PC-9 (cell line): ENCODE data around the gene ADAM23. TPM values are rescaled to one million over a fixed set of nuclear protein-coding genes. Genes with fewer than 3 reads are reported as not detected.

ENCODE experiments used
- BruUV-seq: library from RNA; stranded (reverse); fragments of 400-500 nt; replicated peaks from 2 replicates; lab custom pipeline; 2021; lab: Mats Ljungman, UMichigan
- CTCF ChIA-PET: fragments of 300-600 bp; sonication (Branson Sonifier 250); formaldehyde crosslinking; loops from one replicate; lab custom pipeline; 2022; ENCODE audit warnings: antibody characterized with exemption; lab: Charles Lee
- POLR2A ChIA-PET: fragments of 300-600 bp; sonication (Branson Sonifier 250); formaldehyde crosslinking; loops from one replicate; lab custom pipeline; 2022; ENCODE audit warnings: antibody characterized with exemption; ENCODE audit not compliant: unreplicated experiment; lab: Charles Lee
- DNase-seq, 2 experiments: peaks; one replicate each; pipeline versions ENCODE4 v3.0.0 to v3.0.0-alpha.2; 2015 to 2022; ENCODE audit warnings: mixed read lengths in 1 of 2
- H2AFZ ChIP-seq: fragments of 200-600 bp; sonication (generic); 2 replicates; pipeline ENCODE4 v1.8.1; 2017; ENCODE audit warnings: antibody characterized with exemption
- H3F3A ChIP-seq: fragments of 200-600 bp; sonication (generic); 2 replicates; pipeline ENCODE4 v1.8.1; 2017; ENCODE audit warnings: antibody characterized with exemption, mild to moderate bottlenecking, low read depth; ENCODE audit not compliant: insufficient read depth
- H3K27ac ChIP-seq: fragments of 200-600 bp; sonication (generic); 2 replicates; pipeline ENCODE4 v1.6.1; 2016; ENCODE audit warnings: mixed run types
- H3K27me3 ChIP-seq: fragments of 200-600 bp; sonication (generic); 2 replicates; pipeline ENCODE4 v1.6.1; 2016; ENCODE audit warnings: low read depth, mixed run types; ENCODE audit not compliant: insufficient read depth
- H3K36me3 ChIP-seq: fragments of 200-600 bp; sonication (generic); 2 replicates; pipeline ENCODE4 v1.6.1; 2016; ENCODE audit warnings: low read depth, mixed run types
- H3K4me1 ChIP-seq: fragments of 200-600 bp; sonication (generic); replicated peaks from 2 replicates; pipeline ENCODE4 v1.6.1; 2016; ENCODE audit warnings: mixed run types; ENCODE audit not compliant: insufficient read depth
- H3K4me2 ChIP-seq: fragments of 200-600 bp; sonication (generic); 2 replicates; pipeline ENCODE4 v1.6.1; 2017; ENCODE audit warnings: mixed run types
- H3K4me3 ChIP-seq: fragments of 200-600 bp; sonication (generic); 2 replicates; pipeline ENCODE4 v1.6.1; 2016; ENCODE audit warnings: mixed run types
- H3K79me2 ChIP-seq: fragments of 200-600 bp; sonication (generic); 2 replicates; pipeline ENCODE4 v1.6.1; 2017; ENCODE audit warnings: low read depth, mixed run types
- H3K9me2 ChIP-seq: fragments of 200-600 bp; sonication (generic); 2 replicates; pipeline ENCODE4 v1.8.1; 2017; ENCODE audit warnings: mild to moderate bottlenecking; ENCODE audit not compliant: insufficient read depth
- H3K9me3 ChIP-seq: fragments of 200-600 bp; sonication (generic); 2 replicates; pipeline ENCODE4 v1.8.1; 2016; ENCODE audit warnings: low read depth; ENCODE audit not compliant: insufficient read depth
- H4K20me1 ChIP-seq: fragments of 200-600 bp; sonication (generic); 2 replicates; pipeline ENCODE4 v1.8.1; 2017; ENCODE audit not compliant: insufficient read depth
- CTCF ChIP-seq: fragments of 200-600 bp; sonication (generic); conservative IDR thresholded peaks from 2 replicates; pipeline ENCODE4 v1.6.1; 2017; ENCODE audit warnings: mixed run types, antibody characterized with exemption, mild to moderate bottlenecking, moderate library complexity
- EZH2 ChIP-seq: fragments of 200-600 bp; sonication (generic); IDR thresholded peaks from 2 replicates; pipeline ENCODE4 v1.8.0; 2017; ENCODE audit warnings: antibody characterized with exemption, low read depth
- intact Hi-C: fragments of 100-400 bp; cut with micrococcal nuclease; formaldehyde crosslinking; loops from one replicate; pipeline ENCODE4 v1.10.0; 2022; ENCODE audit not compliant: unreplicated experiment
- total RNA-seq: library from RNA; stranded (reverse); gene quantifications from 2 replicates; pipeline ENCODE4 v1.2.3, GENCODE V29; 2021

ADAM23 gene
- total RNA-seq, 1 experiment from 2014 or later = 12.0 TPM

GRCh38 chr2:206430452-206430851 lies 12.9 kb upstream of the ADAM23 start:
- intact Hi-C loops = no loop called here
- H3K4me3 ChIP-seq = no peak overlapping the region
- DNase-seq = no peak
- no peaks in the 10 kb centered on the region for H3K9me3 ChIP-seq
- CTCF ChIA-PET = no interaction called here
- no peaks in the 10 kb centered on the region for H3K9me2 ChIP-seq
- no peak overlapping the region for H3K27ac ChIP-seq
- H3K79me2 ChIP-seq = no peaks in the 10 kb centered on the region
- TF ChIP-seq EZH2 (no peak), CTCF (no peak)
- H3F3A ChIP-seq = no peaks in the 10 kb centered on the region
- no peaks in the 10 kb centered on the region for H3K4me1 ChIP-seq
- H3K4me2 ChIP-seq = no peak overlapping the region
- H4K20me1 ChIP-seq = no peaks in the 10 kb centered on the region
- no peak overlapping the region for H2AFZ ChIP-seq
- no TSS peak for BruUV-seq
- H3K36me3 ChIP-seq = no peaks in the 10 kb centered on the region
- POLR2A ChIA-PET = no interaction called here
- H3K27me3 ChIP-seq = no peaks in the 10 kb centered on the region

- no peaks in the 10 kb centered on the region for H3K36me3 ChIP-seq
- TF ChIP-seq CTCF (no peak), EZH2 (no peak)
- H3K79me2 ChIP-seq = no peaks in the 10 kb centered on the region
- H4K20me1 ChIP-seq = no peaks in the 10 kb centered on the region
- H3K27ac ChIP-seq = no peak overlapping the region
- intact Hi-C loops = no loop called here
- no peak overlapping the region for H2AFZ ChIP-seq
- no peaks in the 10 kb centered on the region for H3F3A ChIP-seq
- H3K9me3 ChIP-seq = no peaks in the 10 kb centered on the region
- CTCF ChIA-PET = no interaction called here
- H3K9me2 ChIP-seq = no peaks in the 10 kb centered on the region
- H3K4me2 ChIP-seq = no peak overlapping the region
- no TSS peak for BruUV-seq
- DNase-seq = no peak
- no peaks in the 10 kb centered on the region for H3K4me1 ChIP-seq
- no peaks in the 10 kb centered on the region for H3K27me3 ChIP-seq
- H3K4me3 ChIP-seq = no peak overlapping the region
- POLR2A ChIA-PET = no interaction called here
Measured at GRCh38 chr2:206431439-206431838, 11.9 kb upstream of the ADAM23 start.

- Histone ChIP-seq H3K27ac (no peak overlapping the region), H3K36me3 (no peaks in the 10 kb centered on the region), H2AFZ (no peak overlapping the region), H3K9me3 (no peaks in the 10 kb centered on the region), H3K4me2 (no peak overlapping the region), H3K79me2 (no peaks in the 10 kb centered on the region), H3F3A (no peaks in the 10 kb centered on the region), H3K4me3 (no peak overlapping the region), H4K20me1 (no peaks in the 10 kb centered on the region), H3K27me3 (no peaks in the 10 kb centered on the region), H3K4me1 (no peaks in the 10 kb centered on the region), H3K9me2 (no peaks in the 10 kb centered on the region)
- ChIA-PET POLR2A (no interaction called here), CTCF (no interaction called here)
- TF ChIP-seq CTCF = no peak
- no peak for TF ChIP-seq EZH2
- no TSS peak for BruUV-seq
- intact Hi-C loops = no loop called here
- DNase-seq = no peak
Measured at GRCh38 chr2:206432193-206433082, 10.9 kb upstream of the ADAM23 start.
